GM12801 (cell line): ENCODE data around the gene DDX39A.

Experiments used
- TF ChIP-seq, protein P1 (sequence below): IDR thresholded peaks from one replicate; pipeline ENCODE4 v1.5.1; 2011; ENCODE audit warnings: control low read depth; ENCODE audit not compliant: insufficient read length; ENCODE audit errors: extremely low read depth

Gene DDX39A

DNA sequence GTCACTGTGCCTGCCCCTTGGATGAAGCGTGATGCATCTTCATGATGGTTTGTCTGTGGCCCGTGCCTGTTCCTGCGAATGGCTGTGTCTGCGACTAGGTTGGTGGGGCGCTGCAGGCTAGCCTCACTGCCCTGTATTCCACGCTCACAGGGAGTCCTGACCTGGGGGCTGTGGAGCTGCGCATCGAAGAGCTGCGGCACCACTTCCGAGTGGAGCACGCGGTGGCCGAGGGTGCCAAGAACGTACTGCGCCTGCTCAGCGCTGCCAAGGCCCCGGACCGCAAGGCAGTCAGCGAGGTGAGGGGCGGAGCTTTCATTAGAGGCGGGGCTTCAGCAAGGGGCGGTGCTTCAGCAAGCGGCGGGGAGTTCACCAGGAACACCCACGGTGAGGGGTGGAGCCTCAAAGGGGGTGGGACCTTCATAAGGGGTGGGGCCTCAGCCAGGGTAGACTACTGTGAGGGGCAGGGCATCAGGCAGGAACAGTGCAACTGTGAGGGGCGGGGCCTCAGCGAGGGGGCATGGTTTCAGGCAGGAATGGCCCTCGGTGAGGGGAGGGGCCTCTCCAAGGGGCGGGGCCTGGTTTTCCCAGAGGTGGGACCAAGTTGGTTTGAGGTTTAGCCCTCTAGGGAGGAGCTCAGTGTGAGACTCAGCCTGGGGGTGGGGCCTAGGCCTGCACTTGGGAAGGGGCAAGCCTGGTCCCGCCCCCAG, 31.2 kb upstream of the DDX39A start:
- TF ChIP-seq, protein P1, sequence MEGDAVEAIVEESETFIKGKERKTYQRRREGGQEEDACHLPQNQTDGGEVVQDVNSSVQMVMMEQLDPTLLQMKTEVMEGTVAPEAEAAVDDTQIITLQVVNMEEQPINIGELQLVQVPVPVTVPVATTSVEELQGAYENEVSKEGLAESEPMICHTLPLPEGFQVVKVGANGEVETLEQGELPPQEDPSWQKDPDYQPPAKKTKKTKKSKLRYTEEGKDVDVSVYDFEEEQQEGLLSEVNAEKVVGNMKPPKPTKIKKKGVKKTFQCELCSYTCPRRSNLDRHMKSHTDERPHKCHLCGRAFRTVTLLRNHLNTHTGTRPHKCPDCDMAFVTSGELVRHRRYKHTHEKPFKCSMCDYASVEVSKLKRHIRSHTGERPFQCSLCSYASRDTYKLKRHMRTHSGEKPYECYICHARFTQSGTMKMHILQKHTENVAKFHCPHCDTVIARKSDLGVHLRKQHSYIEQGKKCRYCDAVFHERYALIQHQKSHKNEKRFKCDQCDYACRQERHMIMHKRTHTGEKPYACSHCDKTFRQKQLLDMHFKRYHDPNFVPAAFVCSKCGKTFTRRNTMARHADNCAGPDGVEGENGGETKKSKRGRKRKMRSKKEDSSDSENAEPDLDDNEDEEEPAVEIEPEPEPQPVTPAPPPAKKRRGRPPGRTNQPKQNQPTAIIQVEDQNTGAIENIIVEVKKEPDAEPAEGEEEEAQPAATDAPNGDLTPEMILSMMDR = no peak

GRCh38 chr19:14449321-14449720, 30.2 kb upstream of the DDX39A start:
- TF ChIP-seq, protein P1 = no peak

DNA sequence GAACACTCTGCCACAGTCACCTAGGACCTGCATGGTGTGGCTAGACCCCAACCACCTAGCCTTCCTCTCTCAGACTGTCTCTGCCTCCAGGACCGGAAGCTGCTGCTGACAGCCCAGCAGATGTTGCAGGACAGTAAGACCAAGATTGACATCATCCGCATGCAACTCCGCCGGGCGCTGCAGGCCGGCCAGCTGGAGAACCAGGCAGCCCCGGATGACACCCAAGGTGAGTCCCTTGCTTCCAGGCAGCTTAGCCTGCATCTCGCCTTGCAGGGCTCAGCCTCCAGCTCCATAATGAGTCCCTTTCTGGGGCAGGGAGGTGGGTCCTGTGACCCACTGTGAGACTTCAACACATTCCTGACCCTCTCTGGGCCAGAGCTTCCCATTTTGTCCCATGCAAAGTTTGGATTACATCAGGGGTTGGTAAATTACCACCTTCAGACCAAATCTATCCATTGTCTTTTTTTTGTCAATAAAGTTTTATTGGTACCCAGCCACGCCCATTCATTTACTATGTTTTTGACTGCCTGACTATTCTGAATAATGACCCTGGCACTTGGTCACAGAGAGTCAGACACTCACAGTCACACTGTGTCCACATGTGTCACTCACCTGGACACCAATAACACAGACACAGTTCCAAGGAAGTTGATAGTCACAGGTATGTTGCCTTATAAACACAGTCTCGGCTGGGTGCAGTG, 27.3 kb upstream of the DDX39A start:
- TF ChIP-seq, protein P1 = no peak

GRCh38 chr19:14443632-14444216, 24.6 kb upstream of the DDX39A start:
- TF ChIP-seq, protein P1 = no peak

GRCh38 chr19:14442891-14443631, 23.9 kb upstream of the DDX39A start:
- TF ChIP-seq, protein P1 = no peak

DNA sequence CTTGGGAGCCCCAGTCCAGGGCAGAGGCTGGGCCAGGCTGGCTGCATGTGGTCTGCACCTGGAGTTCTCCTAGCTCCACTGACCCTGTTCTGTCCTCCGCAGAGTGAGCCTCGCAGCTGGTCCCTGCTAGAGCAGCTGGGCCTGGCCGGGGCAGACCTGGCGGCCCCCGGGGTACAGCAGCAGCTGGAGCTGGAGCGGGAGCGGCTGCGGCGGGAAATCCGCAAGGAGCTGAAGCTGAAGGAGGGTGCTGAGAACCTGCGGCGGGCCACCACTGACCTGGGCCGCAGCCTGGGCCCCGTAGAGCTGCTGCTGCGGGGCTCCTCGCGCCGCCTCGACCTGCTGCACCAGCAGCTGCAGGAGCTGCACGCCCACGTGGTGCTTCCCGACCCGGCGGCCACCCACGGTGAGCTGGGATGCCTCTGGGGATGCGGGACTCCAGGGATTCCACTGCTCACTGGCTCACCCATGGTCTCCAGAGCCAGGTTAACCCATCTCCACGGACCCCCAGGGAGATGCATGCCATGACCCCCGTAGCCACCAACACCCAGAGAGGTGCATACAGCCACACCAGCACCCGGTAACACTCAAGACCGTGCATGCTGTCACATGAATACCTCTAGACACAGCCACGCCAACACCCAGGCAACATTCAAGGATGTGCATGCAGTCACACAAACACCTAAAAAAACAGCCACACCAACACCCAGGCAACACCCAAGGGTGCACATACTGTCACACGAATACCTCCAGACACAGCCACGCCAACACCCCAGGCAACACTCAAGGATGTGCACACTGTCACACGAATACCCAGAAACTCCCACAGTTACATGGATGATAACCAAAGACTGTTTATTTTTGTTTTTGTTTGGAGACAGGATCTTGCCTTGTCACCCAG, 22.1 kb upstream of the DDX39A start:
- TF ChIP-seq, protein P1 = no peak

- TF ChIP-seq, protein P1 = no peak
These were observed 20.9 kb upstream of the DDX39A start for GRCh38 chr19:14440049-14440448.
